Measurements from ENCODE around the gene VWA5B2. TPM values are rescaled to one million over a fixed set of nuclear protein-coding genes. Genes with fewer than 3 reads are reported as not detected.

VWA5B2 gene
- total RNA-seq, 1 donor, result not detected

- no peak overlapping the region for H3K4me3 ChIP-seq (ENCODE audit: low read depth, low read length)
- TF ChIP-seq CTCF (IDR thresholded peaks at IDR 0.05; ENCODE audit: insufficient read depth, low read depth, low read length), result peak; percentile 56
- DNase-seq (ENCODE audit: low read depth), result peak; percentile 67
These were observed 55.3 kb downstream of the VWA5B2 start for GRCh38 chr3:184284696-184285095.

GRCh38 chr3:184289426-184289938 lies 60.1 kb downstream of the VWA5B2 start:
- TF ChIP-seq CTCF (IDR thresholded peaks at IDR 0.05; ENCODE audit: insufficient read depth, low read depth, low read length), result peak; percentile 69
- DNase-seq (ENCODE audit: low read depth), result peak; percentile 51

GRCh38 chr3:184290331-184290730 lies 60.9 kb downstream of the VWA5B2 start:
- no peak for TF ChIP-seq CTCF (IDR thresholded peaks at IDR 0.05; ENCODE audit: insufficient read depth, low read depth, low read length)
- H3K4me3 ChIP-seq (ENCODE audit: low read depth, low read length), result no peak overlapping the region

More at GRCh38 chr3:184289426-184289938, 60.1 kb downstream of the VWA5B2 start:
- H3K4me3 ChIP-seq (ENCODE audit: low read depth, low read length), result no peak overlapping the region

GRCh38 chr3:184291044-184291737 lies 61.8 kb downstream of the VWA5B2 start:
- TF ChIP-seq CTCF (IDR thresholded peaks at IDR 0.05; ENCODE audit: insufficient read depth, low read depth, low read length), result no peak
- DNase-seq (ENCODE audit: low read depth), result no peak
- no peak overlapping the region for H3K4me3 ChIP-seq (ENCODE audit: low read depth, low read length)

More at GRCh38 chr3:184290331-184290730, 60.9 kb downstream of the VWA5B2 start:
- no peak for DNase-seq (ENCODE audit: low read depth)

Small RNA genes lying within 50 kb of the gene (small RNA-seq; reads per million reads assigned to genes)
- not detected for gene MIR1224

Other genes starting within 250 kb of the VWA5B2 start
- gene ABCC5, start 211.7 kb upstream of the VWA5B2 start, total RNA-seq, result 13.2 and 23.3 TPM in 2 replicates
- gene HTR3D, start 197.8 kb upstream of the VWA5B2 start, total RNA-seq, result not detected in 2 replicates
- not detected in 2 replicates for gene HTR3C, start 176.5 kb upstream of the VWA5B2 start, total RNA-seq
- gene HTR3E, start 132.5 kb upstream of the VWA5B2 start, total RNA-seq, result not detected in 2 replicates
- gene EIF2B5, start 94.2 kb upstream of the VWA5B2 start, total RNA-seq, result 28.0 and 30.7 TPM in 2 replicates
- gene DVL3, start 74.2 kb upstream of the VWA5B2 start, total RNA-seq, result 39.3 and 46.1 TPM in 2 replicates
- gene AP2M1, start 54.7 kb upstream of the VWA5B2 start, total RNA-seq, result 375 and 469 TPM in 2 replicates
- gene ABCF3, start 43.4 kb upstream of the VWA5B2 start, total RNA-seq, result 33.5 and 51.0 TPM in 2 replicates
- gene ALG3, start 19.4 kb downstream of the VWA5B2 start, total RNA-seq, result 28.7 and 41.0 TPM in 2 replicates
- gene EEF1AKMT4, start 20.1 kb downstream of the VWA5B2 start, total RNA-seq, result 3.9 and 5.6 TPM in 2 replicates
- gene CAMK2N2, start 32.0 kb downstream of the VWA5B2 start, total RNA-seq, result under 0.01 TPM in 1 of 2 replicates, not detected in the other
- gene ECE2, start 46.4 kb downstream of the VWA5B2 start, total RNA-seq, result not detected in 2 replicates
- 364 and 388 TPM in 2 replicates for gene PSMD2, start 69.7 kb downstream of the VWA5B2 start, total RNA-seq
- gene EIF4G1, start 85.0 kb downstream of the VWA5B2 start, total RNA-seq, result 252 and 288 TPM in 2 replicates
- gene FAM131A, start 108.0 kb downstream of the VWA5B2 start, total RNA-seq, result 13.9 and 17.3 TPM in 2 replicates
- gene CLCN2, start 132.0 kb downstream of the VWA5B2 start, total RNA-seq, result 4.2 and 6.0 TPM in 2 replicates
- 39.6 and 61.3 TPM in 2 replicates for gene POLR2H, start 132.1 kb downstream of the VWA5B2 start, total RNA-seq
- 0.32 and 0.86 TPM in 2 replicates for gene THPO, start 148.6 kb downstream of the VWA5B2 start, total RNA-seq
- 1.7 and 3.5 TPM in 2 replicates for gene CHRD, start 150.5 kb downstream of the VWA5B2 start, total RNA-seq

All from fibroblast of villous mesenchyme (primary cell).